IMR-90 (cell line): ENCODE measurements around the gene KBTBD7.

Experiments
- BHLHE40 ChIP-seq: fragments of 150-350 bp; IDR thresholded peaks from 2 replicates; pipeline ENCODE4 v1.6.1; 2016; ENCODE audit warnings: mild to moderate bottlenecking, low read depth, low read length
- CEBPB ChIP-seq: IDR thresholded peaks from 2 replicates; pipeline ENCODE4 v1.6.1; 2012; ENCODE audit warnings: low read depth, low read length, improper control_type of control experiment
- CHD1 ChIP-seq: IDR thresholded peaks from 2 replicates; pipeline ENCODE4 v1.6.1; 2012; ENCODE audit warnings: low read depth, low read length, improper control_type of control experiment
- CTCF ChIP-seq: conservative IDR thresholded peaks from 2 replicates; pipeline ENCODE4 v1.5.1; 2012; ENCODE audit warnings: mild to moderate bottlenecking, low read depth, low read length, improper control_type of control experiment
- ELK1 ChIP-seq: fragments of 150-350 bp; IDR thresholded peaks from 2 replicates; pipeline ENCODE4 v1.6.1; 2016; ENCODE audit warnings: low read depth, mild to moderate bottlenecking, low read length, moderate library complexity, borderline replicate concordance
- FOS ChIP-seq: fragments of 150-350 bp; IDR thresholded peaks from 2 replicates; pipeline ENCODE4 v1.6.1; 2016; ENCODE audit warnings: low read depth, low read length
- MAFK ChIP-seq: IDR thresholded peaks from 2 replicates; pipeline ENCODE4 v1.6.1; 2012; ENCODE audit warnings: low read depth, low read length, improper control_type of control experiment
- MAZ ChIP-seq: IDR thresholded peaks from 2 replicates; pipeline ENCODE4 v1.6.1; 2012; ENCODE audit warnings: low read depth, mild to moderate bottlenecking, low read length, improper control_type of control experiment, moderate library complexity, borderline replicate concordance
- MXI1 ChIP-seq: IDR thresholded peaks from 2 replicates; pipeline ENCODE4 v1.6.1; 2012; ENCODE audit warnings: low read depth, mild to moderate bottlenecking, low read length, moderate library complexity, borderline replicate concordance
- POLR2A ChIP-seq: IDR thresholded peaks from 2 replicates; pipeline ENCODE4 v1.6.1; 2012; ENCODE audit warnings: mild to moderate bottlenecking, low read depth, low read length
- RAD21 ChIP-seq: IDR thresholded peaks from 2 replicates; pipeline ENCODE4 v1.6.1; 2012; ENCODE audit warnings: low read length, improper control_type of control experiment
- RFX5 ChIP-seq: IDR thresholded peaks from 2 replicates; pipeline ENCODE4 v1.8.0; 2012; ENCODE audit warnings: low read depth, mild to moderate bottlenecking, low read length, moderate library complexity
- SMC3 ChIP-seq: fragments of 150-350 bp; IDR thresholded peaks from 2 replicates; pipeline ENCODE4 v1.6.1; 2016; ENCODE audit warnings: low read depth, mild to moderate bottlenecking, antibody characterized with exemption, low read length, moderate library complexity
- USF2 ChIP-seq: fragments of 150-350 bp; IDR thresholded peaks from 2 replicates; pipeline ENCODE4 v1.6.1; 2017; ENCODE audit warnings: mild to moderate bottlenecking, antibody characterized with exemption, low read length, low read depth

GRCh38 chr13:41232578-41233480 is 38.5 kb upstream of the KBTBD7 start:
- no peak for TF ChIP-seq CTCF
- no peak for TF ChIP-seq POLR2A
- no peak for TF ChIP-seq ELK1
- TF ChIP-seq MAZ, result no peak
- TF ChIP-seq MAFK, result no peak
- TF ChIP-seq BHLHE40, result no peak
- TF ChIP-seq SMC3, result no peak
- TF ChIP-seq MXI1, result no peak
- TF ChIP-seq USF2, result no peak
- TF ChIP-seq RAD21, result no peak
- no peak for TF ChIP-seq CHD1
- TF ChIP-seq CEBPB, result no peak
- TF ChIP-seq RFX5, result no peak
- TF ChIP-seq FOS, result no peak
